ENCODE measurements around the gene PPM1E.

DNA sequence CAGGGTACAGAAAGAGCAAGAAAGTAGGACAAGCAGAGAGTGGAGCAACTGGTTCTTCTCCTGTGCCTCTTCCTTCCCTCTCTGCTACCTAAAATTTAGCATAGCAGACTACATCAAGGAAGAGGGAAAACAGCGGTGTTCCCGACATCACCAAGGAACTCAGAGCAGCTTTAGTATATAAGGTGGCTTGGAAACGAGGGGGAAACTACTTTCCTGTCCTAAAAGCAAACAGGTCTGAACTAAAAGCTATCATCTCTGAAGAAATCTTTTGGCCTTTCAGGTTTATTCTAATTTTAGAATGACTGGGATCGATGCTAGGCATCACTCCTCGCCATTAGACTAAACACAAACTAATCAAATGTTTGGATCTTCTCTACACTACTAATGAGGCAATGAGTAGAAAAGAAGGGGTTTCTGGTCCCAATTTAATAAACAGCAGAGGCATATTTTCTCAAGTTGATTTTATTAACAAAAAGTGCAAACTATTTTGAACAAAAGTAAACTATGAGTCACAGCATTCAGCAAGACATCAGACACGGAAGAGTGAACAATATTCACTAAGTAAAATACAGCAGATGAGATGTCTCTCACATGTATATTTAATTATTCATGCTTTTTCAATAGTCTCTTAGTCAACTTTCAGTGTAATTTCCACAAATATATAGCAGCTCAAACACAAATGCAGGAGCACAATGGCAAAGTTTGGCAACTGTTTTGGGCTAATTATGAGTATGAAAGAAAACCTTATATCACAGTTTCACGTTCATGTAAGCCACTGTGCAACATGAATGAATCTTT is 242.3 kb downstream of the PPM1E start:
- TF ChIP-seq, protein P1, sequence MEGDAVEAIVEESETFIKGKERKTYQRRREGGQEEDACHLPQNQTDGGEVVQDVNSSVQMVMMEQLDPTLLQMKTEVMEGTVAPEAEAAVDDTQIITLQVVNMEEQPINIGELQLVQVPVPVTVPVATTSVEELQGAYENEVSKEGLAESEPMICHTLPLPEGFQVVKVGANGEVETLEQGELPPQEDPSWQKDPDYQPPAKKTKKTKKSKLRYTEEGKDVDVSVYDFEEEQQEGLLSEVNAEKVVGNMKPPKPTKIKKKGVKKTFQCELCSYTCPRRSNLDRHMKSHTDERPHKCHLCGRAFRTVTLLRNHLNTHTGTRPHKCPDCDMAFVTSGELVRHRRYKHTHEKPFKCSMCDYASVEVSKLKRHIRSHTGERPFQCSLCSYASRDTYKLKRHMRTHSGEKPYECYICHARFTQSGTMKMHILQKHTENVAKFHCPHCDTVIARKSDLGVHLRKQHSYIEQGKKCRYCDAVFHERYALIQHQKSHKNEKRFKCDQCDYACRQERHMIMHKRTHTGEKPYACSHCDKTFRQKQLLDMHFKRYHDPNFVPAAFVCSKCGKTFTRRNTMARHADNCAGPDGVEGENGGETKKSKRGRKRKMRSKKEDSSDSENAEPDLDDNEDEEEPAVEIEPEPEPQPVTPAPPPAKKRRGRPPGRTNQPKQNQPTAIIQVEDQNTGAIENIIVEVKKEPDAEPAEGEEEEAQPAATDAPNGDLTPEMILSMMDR (conservative IDR thresholded peaks at IDR 0.05; ENCODE audit: low read length): no peak
- no peak for TF ChIP-seq EZH2phosphoT487 (IDR thresholded peaks at IDR 0.05; ENCODE audit: borderline replicate concordance)

Measured in Loucy (cell line).